Prostate gland (tissue), 2 donors: ENCODE results near the gene RBKS.

Source experiments
- POLR2AphosphoS5 ChIP-seq: sonication (generic); formaldehyde crosslinking; IDR thresholded peaks from one replicate; pipeline ENCODE4 v1.6.1; 2017; ENCODE audit warnings: antibody characterized with exemption
- TF ChIP-seq, protein P1 (sequence below), 4 experiments: fragments of 200-600 bp in 2 of 4; fragments of 450-650 bp in 2 of 4; sonication (generic) in 2 of 4; IDR thresholded peaks; 1 replicate in 3 of 4; 2 replicates in 1 of 4; pipeline ENCODE4 v1.5.1; 2016 to 2019; ENCODE audit warnings: antibody characterized with exemption in 4 of 4, mild to moderate bottlenecking in 2 of 4, moderate library complexity in 2 of 4

DNA sequence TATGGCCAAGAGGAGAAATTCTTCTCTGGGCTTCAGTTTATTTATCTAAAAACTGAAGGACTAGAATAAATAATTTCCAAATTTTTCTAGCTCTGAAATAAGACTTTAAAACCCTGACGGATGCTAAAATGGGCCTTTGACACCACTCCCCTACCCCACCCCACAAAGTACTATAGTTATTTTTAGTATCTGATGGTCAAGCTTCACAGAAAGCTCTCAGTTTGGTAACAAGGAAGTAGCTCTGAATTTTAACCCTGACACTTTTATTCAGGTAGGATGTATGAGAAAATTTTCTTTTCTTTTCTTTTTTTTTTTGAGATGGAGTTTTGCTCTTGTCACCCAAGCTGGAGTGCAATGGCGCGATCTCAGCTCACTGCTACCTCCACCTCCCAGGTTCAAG, 2.4 kb downstream of the RBKS start:
- TF ChIP-seq, protein P1, sequence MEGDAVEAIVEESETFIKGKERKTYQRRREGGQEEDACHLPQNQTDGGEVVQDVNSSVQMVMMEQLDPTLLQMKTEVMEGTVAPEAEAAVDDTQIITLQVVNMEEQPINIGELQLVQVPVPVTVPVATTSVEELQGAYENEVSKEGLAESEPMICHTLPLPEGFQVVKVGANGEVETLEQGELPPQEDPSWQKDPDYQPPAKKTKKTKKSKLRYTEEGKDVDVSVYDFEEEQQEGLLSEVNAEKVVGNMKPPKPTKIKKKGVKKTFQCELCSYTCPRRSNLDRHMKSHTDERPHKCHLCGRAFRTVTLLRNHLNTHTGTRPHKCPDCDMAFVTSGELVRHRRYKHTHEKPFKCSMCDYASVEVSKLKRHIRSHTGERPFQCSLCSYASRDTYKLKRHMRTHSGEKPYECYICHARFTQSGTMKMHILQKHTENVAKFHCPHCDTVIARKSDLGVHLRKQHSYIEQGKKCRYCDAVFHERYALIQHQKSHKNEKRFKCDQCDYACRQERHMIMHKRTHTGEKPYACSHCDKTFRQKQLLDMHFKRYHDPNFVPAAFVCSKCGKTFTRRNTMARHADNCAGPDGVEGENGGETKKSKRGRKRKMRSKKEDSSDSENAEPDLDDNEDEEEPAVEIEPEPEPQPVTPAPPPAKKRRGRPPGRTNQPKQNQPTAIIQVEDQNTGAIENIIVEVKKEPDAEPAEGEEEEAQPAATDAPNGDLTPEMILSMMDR (IDR thresholded peaks at IDR 0.05), result no peak
- TF ChIP-seq POLR2AphosphoS5, result no peak
